IPS-20b (cell line): ENCODE results near the gene MRPS18A.

Experiments
- H3K27ac ChIP-seq: one replicate; pipeline ENCODE4 v1.5.1; 2013; ENCODE audit warnings: low read length
- H3K27me3 ChIP-seq: 2 replicates; pipeline ENCODE4 v1.6.1; 2013; ENCODE audit warnings: mild to moderate bottlenecking, low read length, inconsistent platforms; ENCODE audit not compliant: insufficient read depth
- H3K36me3 ChIP-seq: 2 replicates; pipeline ENCODE4 v1.6.1; 2013; ENCODE audit warnings: low read depth, mild to moderate bottlenecking, inconsistent platforms, low read length, moderate library complexity; ENCODE audit not compliant: insufficient read depth
- H3K4me1 ChIP-seq: 2 replicates; pipeline ENCODE4 v1.6.1; 2013; ENCODE audit warnings: mild to moderate bottlenecking, control low read depth, inconsistent platforms, low read length, moderate library complexity; ENCODE audit not compliant: insufficient read depth
- H3K4me3 ChIP-seq: 2 replicates; pipeline ENCODE4 v1.5.1; 2013; ENCODE audit warnings: mild to moderate bottlenecking, low read length, inconsistent platforms
- H3K9ac ChIP-seq: 2 replicates; pipeline ENCODE4 v1.6.1; 2013; ENCODE audit warnings: low read depth, mild to moderate bottlenecking, inconsistent platforms, low read length, moderate library complexity
- H3K9me3 ChIP-seq: 2 replicates; pipeline ENCODE4 v1.6.1; 2013; ENCODE audit warnings: mild to moderate bottlenecking, low read depth, low read length, inconsistent platforms; ENCODE audit not compliant: insufficient read depth

The MRPS18A gene

GRCh38 chr6:43715056-43715788 lies 27.6 kb upstream of the MRPS18A start:
- Histone ChIP-seq H3K4me3 (no peak overlapping the region), H3K36me3 (no peaks in the 10 kb centered on the region), H3K4me1 (no peaks in the 10 kb centered on the region; the same call in 1 of the 2 replicates), H3K9me3 (no peaks in the 10 kb centered on the region), H3K27me3 (no peaks in the 10 kb centered on the region), H3K27ac (no peak overlapping the region), H3K9ac (no peak overlapping the region)

GRCh38 chr6:43714311-43715055 lies 26.9 kb upstream of the MRPS18A start:
- Histone ChIP-seq H3K4me3 (no peak overlapping the region), H3K27ac (no peak overlapping the region), H3K9ac (no peak overlapping the region)

GRCh38 chr6:43713643-43714310 lies 26.2 kb upstream of the MRPS18A start:
- H3K9ac ChIP-seq: no peak overlapping the region
- H3K36me3 ChIP-seq: no peaks in the 10 kb centered on the region
- no peaks in the 10 kb centered on the region for H3K27me3 ChIP-seq
- H3K9me3 ChIP-seq: no peaks in the 10 kb centered on the region
- no peak overlapping the region for H3K27ac ChIP-seq
- no peak overlapping the region for H3K4me3 ChIP-seq
- H3K4me1 ChIP-seq: no peaks in the 10 kb centered on the region; the same call in 1 of the 2 replicates

More at GRCh38 chr6:43714311-43715055, 26.9 kb upstream of the MRPS18A start:
- no peaks in the 10 kb centered on the region for H3K27me3 ChIP-seq
- H3K36me3 ChIP-seq: no peaks in the 10 kb centered on the region
- no peaks in the 10 kb centered on the region for H3K9me3 ChIP-seq
- H3K4me1 ChIP-seq: no peaks in the 10 kb centered on the region; the same call in 1 of the 2 replicates

- no peaks in the 10 kb centered on the region for H3K27me3 ChIP-seq
- H3K9ac ChIP-seq: no peak overlapping the region
- peaks cover 2% of the 10 kb centered on the region; the same call in 1 of the 2 replicates for H3K4me1 ChIP-seq
- no peaks in the 10 kb centered on the region for H3K36me3 ChIP-seq
- H3K27ac ChIP-seq: no peak overlapping the region
- H3K9me3 ChIP-seq: no peaks in the 10 kb centered on the region
- H3K4me3 ChIP-seq: no peak overlapping the region
Measured at GRCh38 chr6:43712579-43712978, 25.0 kb upstream of the MRPS18A start.

GRCh38 chr6:43710576-43710975 lies 23.0 kb upstream of the MRPS18A start:
- Histone ChIP-seq H3K4me3 (no peak overlapping the region), H3K4me1 (peaks cover 9% of the 10 kb centered on the region; the same call in 1 of the 2 replicates), H3K36me3 (no peaks in the 10 kb centered on the region), H3K27ac (no peak overlapping the region), H3K27me3 (no peaks in the 10 kb centered on the region), H3K9ac (no peak overlapping the region), H3K9me3 (no peaks in the 10 kb centered on the region)

- H3K4me1 ChIP-seq: peaks cover 14% of the 10 kb centered on the region; the same call in 1 of the 2 replicates
- no peaks in the 10 kb centered on the region for H3K27me3 ChIP-seq
- H3K36me3 ChIP-seq: no peaks in the 10 kb centered on the region
- H3K4me3 ChIP-seq: no peak overlapping the region
- no peaks in the 10 kb centered on the region for H3K9me3 ChIP-seq
- no peak overlapping the region for H3K27ac ChIP-seq
- no peak overlapping the region for H3K9ac ChIP-seq
Measured at GRCh38 chr6:43709654-43710303, 22.2 kb upstream of the MRPS18A start.

- Histone ChIP-seq H3K4me1 (peaks cover 15% of the 10 kb centered on the region; the same call in 1 of the 2 replicates), H3K36me3 (no peaks in the 10 kb centered on the region), H3K27me3 (no peaks in the 10 kb centered on the region), H3K9ac (no peak overlapping the region), H3K4me3 (no peak overlapping the region), H3K27ac (no peak overlapping the region), H3K9me3 (no peaks in the 10 kb centered on the region)
Measured at GRCh38 chr6:43708860-43709653, 21.5 kb upstream of the MRPS18A start.

GRCh38 chr6:43707767-43708166 lies 20.2 kb upstream of the MRPS18A start:
- Histone ChIP-seq H3K4me1 (peaks cover 26% of the 10 kb centered on the region; the same call in 1 of the 2 replicates), H3K9me3 (no peaks in the 10 kb centered on the region), H3K27ac (no peak overlapping the region), H3K36me3 (no peaks in the 10 kb centered on the region), H3K9ac (no peak overlapping the region), H3K4me3 (no peak overlapping the region), H3K27me3 (no peaks in the 10 kb centered on the region)

- Histone ChIP-seq H3K9ac (no peak overlapping the region), H3K4me1 (peaks cover 27% of the 10 kb centered on the region), H3K4me3 (no peak overlapping the region), H3K27ac (no peak overlapping the region), H3K36me3 (no peaks in the 10 kb centered on the region), H3K9me3 (no peaks in the 10 kb centered on the region), H3K27me3 (no peaks in the 10 kb centered on the region)
Measured at GRCh38 chr6:43707269-43707668, 19.7 kb upstream of the MRPS18A start.

- H3K27ac ChIP-seq: no peak overlapping the region
- no peak overlapping the region for H3K9ac ChIP-seq
- no peaks in the 10 kb centered on the region for H3K27me3 ChIP-seq
- peaks cover 32% of the 10 kb centered on the region for H3K4me1 ChIP-seq
- no peaks in the 10 kb centered on the region for H3K36me3 ChIP-seq
- H3K9me3 ChIP-seq: no peaks in the 10 kb centered on the region
- H3K4me3 ChIP-seq: no peak overlapping the region
Measured at GRCh38 chr6:43706788-43707187, 19.2 kb upstream of the MRPS18A start.

GRCh38 chr6:43705996-43706395 lies 18.4 kb upstream of the MRPS18A start:
- Histone ChIP-seq H3K27ac (no peak overlapping the region), H3K9me3 (no peaks in the 10 kb centered on the region), H3K9ac (no peak overlapping the region), H3K4me3 (no peak overlapping the region), H3K36me3 (no peaks in the 10 kb centered on the region), H3K4me1 (peaks cover 39% of the 10 kb centered on the region), H3K27me3 (no peaks in the 10 kb centered on the region)
